NK-92 (cell line): Measurements from ENCODE around the gene TPSD1.
"Not testable (repeated sequence)": the region's sequence is repeated elsewhere in the genome, so short reads cannot be mapped to it uniquely, and the experiment has no call there.

Experiments
- DNase-seq: peaks from one replicate; lab custom pipeline; 2025; ENCODE audit not compliant: unreplicated experiment; lab: John Stamatoyannopoulos, UW

TPSD1 gene

DNA sequence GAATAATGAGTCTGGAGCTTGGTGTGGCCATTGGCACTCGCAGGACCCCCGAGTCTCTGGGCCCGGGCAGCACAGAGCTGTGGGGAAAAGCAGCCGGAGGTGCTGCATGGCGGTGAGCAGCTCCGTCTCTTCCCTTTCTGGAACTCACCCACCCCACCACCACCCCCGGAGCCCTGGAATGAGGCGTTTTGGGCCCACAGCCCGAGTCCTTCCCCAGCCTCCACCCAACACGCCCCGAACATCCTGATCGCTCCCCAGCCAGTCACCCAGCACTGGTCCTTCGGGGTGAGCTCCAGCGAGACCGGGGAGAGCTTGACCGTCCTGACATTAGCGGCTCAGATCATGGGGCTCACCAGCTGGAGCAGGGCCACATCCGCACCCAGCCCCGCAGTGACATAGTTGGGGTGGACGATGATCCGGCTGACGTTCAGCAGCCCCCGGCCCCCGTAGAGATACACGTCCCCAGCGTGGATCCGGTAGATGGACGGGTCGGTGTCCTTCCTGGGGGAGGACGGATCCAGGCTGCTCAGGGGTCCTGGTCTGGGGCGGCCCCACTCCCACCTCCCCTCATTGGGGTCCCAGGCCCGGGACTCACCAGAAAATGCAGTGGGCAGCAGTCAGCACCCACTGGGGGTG lies 6.5 kb downstream of the TPSD1 start:
- DNase-seq = no peak

DNA sequence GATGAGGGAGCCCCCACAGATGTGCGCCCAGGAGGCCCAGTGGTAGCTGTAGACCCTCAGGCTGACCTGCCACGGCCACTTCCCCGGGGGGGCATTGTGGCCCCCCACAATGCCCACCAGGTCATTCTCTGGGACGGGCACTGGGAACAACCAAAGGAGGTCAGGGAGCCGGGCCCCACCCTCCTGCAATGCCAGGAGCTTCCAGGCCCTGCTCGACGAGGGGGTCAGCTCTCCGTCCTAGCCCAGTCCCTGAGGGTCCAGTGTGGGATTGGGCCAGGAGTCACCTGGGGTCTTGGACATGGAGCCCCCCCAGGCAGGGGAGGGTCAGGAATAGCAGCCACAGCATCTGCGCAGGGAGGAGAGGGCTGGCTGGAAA lies 7.0 kb downstream of the TPSD1 start:
- no peak for DNase-seq

DNA sequence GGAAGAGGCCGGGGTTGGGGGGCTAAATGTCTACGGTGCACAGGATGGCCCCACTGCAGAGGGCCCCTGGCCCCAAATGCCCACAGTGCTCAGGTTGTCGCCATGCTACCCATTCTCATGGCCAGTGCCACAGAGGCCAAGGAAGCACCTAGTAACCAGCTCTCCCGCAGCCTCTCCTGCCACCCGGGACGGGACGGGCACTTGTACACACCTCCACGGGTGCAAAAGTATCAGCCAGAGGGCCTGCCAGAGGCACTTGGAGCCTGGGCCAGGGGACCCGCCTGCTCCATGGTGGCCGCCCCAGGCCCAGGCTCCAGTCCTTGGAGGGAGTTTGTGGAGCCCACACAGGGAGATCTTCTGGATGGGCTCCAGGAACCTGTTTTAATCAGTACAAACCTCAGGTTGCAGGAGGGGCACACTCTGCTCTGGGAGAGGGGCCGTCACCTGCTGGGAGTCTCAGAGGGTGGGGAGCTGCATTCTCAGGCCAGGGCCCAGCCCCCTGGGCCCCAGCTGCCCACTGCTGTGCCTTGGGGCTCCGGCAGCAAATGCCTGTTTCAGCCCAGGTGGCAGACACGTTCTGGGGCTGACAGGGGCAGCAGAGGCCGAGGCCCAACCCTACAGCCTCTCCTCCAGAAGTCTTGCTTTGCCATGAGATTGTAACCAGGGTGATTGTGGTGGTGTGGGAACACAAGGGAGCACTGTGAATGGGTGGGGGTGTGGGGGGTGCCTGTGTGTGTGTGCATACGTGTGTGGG lies 7.9 kb downstream of the TPSD1 start:
- no peak for DNase-seq

DNA sequence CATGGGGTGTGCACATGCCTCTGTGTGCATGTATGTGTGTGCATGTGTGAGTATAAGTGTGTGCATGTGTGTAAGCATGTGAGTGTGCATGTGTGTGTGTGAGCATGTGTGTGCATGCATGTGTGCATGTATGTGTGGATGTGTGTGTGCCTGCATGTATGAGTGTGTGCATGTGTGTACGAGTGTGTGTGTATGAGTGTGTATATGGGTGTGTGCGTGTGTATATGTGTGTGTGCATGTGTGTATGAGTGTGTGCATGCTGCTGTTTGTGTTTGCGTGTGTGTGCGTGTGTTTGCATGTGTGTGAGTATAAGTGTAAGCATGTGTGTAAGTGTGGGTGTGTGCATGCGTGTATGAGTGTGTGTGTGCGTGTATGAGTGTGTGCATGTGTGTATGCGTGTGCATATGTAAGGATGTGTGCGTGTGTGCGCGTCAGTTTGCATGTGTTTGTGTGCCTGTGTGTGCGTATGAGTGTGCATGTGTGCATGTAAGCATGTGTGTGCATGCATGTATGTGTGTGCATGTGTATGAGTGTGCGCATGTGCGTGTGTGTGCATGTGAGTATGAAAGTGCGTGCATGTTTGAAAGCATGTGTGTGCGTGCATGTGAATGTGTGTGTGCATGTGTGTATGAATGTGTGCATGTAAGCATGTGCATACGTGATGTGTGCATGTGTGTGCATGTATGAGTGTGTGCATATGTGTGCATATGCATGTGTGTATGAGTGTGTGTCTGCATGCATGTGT lies 8.6 kb downstream of the TPSD1 start:
- no peak for DNase-seq

DNA sequence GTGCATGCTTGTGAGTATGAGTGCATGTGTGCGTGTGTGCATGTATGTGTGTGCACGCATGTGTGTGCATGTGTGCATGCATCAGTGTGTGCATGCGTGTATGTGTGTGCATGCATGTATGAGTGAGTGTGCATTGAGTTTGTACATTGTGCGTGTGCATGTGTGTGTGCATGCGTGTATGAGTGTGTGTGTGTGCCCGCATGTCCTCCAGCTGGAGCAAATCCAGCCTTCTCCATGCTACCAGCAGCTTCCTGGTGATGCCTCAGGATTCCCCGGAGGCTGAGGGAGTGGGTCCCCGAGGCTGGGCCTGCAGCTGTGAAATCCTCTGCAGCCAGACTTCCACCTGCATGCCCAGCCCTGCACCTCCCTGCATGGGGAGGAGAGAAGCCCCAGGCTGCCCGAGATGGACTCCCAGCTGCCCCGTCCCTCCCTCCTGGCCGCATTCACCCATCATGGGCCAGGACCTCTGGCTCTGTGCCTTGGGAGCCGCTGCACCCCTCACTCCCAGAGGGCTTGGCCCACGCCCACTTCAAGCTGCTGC lies 9.3 kb downstream of the TPSD1 start:
- DNase-seq = no peak

DNA sequence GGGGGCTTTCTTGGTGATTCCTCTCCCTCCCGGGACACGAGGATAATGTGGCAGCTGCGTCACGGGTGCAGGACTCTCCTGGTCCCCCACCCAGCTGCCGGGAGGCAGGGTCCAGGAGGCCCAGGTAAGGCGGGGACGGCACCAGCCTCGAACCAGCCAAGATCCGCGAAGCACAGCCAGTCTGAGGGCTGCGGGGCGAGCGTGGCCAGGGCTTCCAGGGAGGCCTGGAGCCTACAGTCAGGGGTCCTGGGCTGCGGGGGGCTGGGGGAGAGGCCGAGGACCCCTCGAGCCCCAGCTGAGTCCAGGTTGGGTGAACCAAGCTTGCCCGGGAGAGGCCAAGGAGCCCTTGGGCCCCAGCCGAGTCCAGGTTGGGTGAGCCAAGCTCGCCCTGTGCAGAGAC lies 10.0 kb downstream of the TPSD1 start:
- DNase-seq = no peak

DNA sequence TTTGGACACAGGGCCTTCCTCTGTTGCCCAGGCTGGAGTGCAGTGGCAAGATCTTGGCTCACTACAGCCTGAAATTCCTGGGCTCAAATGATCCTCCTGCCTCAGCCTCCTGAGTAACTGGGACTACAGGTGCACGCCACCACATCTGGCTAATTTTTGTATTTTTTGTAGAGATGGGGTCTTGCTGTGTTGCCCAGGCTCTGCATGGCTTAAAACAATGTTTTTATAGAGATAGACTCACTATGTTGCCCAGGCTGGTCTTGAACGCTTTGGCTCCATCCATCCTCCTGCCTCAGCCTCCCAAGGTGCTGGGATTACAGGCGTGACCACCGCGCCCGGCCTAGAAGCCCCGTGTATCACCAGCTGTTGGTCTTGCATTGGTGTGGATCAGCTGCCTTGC lies 13.5 kb downstream of the TPSD1 start:
- DNase-seq = not testable (repeated sequence)

DNA sequence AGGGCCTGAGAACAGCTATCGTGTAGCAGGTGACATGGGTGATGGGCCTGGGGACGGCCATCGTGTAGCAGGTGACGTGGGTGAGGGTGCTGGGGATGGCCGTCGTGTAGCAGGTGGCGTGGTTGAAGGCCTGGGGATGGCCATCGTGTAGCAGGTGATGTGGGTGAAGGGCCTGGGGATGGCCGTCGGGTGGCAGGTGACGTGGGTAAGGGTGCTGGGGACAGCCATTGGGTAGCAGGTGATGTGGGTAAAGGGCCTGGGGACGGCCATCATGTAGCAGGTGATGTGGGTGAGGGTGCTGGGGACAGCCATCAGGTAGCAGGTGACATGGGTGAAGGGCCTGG lies 15.5 kb downstream of the TPSD1 start:
- DNase-seq = no peak

DNA sequence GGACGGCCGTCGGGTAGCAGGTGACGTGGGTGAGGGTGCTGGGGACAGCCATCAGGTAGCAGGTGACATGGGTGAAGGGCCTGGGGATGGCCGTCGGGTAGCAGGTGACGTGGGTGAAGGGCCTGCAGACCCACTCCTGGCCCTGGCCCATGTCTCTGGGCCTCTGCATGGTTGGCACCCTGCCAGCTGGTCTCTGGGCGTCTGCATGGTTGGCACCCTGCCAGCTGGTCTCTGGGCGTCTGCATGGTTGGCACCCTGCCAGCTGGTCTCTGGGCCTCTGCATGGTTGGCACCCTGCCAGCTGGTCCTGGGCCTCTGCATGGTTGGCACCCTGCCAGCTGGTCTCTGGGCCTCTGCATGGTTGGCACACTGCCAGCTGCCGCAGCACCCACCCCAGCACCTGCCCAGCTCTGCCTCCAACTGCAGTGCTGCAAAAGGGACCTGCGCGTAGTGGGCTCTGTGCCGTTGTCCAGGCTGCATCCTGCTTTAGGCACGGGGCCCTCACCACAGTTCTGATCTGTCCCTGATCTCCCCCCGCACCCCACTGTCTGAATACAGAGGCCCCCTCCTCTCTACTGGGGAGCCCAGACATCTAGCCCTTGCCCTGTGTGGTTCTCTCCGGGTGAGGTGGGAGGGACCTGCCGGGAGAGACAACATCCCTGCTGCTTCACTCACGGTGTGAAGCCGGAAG lies 16.0 kb downstream of the TPSD1 start:
- DNase-seq = not testable (repeated sequence)

DNA sequence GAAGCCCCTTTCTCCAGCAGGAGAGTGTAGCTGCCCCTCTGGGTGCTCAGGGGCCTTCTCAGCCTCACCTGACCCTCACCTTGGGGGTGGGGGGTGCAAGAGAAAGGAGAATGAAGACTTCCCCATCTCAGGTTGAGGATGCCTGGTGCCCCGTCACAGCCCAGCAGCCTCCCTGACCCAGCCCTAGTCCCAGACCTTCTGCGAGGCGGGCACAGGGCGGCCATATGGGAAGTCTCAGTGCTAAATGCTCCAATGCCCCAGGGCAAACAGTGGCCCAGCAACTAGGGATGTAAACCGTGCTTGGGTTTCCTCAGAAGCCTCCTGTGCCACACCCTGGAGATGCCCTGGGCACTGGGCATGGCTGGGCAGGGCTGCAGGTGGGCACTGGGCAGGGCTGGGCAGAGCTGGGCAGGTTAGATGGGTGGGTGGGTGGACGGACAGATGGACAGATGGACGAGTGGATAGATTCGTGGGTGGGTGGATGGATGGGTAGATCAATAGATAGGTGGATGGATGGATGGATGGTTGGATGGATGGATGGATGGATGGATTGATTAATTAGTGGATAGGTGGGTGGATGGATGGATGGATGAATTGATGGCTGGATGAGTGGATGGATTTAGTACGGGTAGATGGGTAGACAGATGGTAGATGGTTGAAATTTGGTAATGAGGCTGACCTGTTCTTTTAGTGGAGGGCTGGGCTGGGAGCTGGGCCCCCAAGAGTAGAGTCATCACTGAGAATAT lies 16.8 kb downstream of the TPSD1 start:
- DNase-seq = no peak

DNA sequence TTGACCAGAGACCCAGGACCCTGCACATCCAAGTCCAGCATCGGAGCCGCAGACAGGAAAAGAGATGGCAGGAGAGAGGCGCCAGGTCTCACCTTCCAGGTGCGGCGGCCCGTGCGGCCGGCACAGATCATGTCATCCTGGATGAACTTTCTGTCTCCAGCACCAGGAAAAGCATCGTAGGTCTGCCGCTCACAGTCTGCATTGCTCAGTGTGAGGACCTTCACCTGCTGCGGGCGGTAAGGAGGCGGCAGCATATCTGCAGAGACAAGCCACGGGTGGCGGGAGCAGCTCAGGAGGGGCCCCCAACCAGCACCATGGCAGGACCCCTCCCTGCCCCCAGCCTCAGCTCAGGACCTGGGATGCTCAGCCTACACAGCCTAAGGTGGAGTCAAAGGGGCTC lies 17.9 kb downstream of the TPSD1 start:
- DNase-seq = no peak

DNA sequence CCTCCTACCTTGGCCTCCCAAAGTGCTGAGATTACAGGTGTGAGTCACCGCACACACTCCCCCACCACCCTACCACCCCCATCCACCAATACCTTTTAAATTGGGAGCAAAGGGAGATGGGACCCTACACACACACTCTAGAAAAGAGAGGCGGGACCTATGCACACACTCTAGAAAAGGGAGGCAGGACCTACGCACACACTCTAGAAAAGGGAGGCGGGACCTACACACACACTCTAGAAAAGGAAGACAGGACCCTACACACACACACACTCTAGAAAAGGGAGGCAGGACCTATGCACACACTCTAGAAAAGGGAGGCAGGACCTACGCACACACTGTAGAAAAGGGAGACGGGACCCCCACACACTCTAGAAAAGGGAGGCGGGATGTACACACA lies 18.9 kb downstream of the TPSD1 start:
- DNase-seq = no peak

DNA sequence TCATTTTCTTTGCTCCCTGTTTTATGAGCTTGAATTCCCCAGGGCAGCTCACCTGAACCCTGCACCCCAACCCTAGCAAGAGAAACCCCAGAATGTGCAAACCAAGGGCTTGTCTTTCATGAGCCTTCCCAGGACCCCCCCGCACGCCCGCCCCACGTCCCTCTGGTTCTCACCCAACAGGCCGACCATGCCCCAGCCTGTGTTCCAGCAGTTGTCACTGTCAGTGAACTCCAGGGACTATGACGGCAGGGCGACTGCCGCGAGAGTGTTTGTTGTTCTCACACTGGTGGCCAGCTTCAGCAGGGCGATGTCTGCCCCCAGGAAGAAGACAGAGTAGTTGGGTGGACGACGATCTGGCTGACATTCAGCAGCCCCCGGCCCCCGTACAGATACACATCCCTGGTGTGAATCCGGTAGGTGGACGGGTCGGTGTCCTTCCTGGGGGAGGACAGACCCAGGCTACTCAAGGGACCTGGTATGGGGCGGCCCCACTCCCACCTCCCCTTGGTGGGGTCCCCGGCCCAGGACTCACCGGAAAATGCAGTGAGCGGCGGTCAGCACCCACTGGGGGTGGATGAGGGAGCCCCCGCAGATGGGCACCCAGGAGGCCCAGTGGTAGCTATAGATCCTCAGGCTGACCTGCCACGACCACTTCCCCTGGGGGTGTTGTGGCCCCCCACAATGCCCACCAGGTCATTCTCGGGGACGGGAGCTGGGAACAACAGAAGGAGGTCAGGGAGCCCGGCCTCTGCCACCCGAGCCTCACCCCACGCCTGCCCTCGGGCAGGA lies 20.1 kb downstream of the TPSD1 start:
- DNase-seq = no peak

DNA sequence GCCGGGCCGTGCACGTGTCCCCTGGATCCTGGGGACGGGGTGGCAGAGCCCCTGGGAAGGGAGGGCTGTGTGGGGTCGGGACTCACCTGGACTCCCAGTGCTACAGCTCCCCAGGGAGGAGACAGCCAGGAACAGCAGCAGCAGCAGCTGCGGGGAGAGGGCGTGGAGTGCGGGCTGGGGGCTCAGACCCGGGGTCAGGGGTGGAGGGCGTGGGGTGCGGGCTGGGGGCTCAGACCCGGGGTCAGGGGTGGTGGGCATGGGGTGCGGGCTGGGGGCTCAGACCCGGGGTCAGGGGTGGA lies 20.7 kb downstream of the TPSD1 start:
- no peak for DNase-seq

DNA sequence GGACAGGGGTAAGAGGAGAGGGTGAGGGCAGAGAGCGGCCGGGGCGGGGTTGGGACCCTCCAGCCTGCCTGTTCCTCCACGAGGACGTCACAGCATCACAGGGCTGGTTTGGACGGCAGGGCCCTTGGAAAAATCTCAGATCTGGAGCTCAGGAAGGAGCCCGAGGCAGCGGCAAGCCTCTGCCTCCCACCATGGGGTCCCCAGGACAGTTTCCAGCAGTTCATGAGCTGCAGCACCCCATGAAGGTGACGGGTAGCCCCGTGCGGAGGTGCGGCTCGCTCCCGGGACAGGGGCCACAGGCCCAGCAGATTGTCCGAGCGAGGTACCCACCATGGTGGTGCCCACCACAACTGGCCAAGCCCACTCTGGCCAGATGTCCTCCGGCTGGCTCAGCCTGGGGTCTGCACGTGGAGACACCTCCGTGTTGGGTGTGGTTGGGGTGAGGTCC lies 21.3 kb downstream of the TPSD1 start:
- no peak for DNase-seq

DNA sequence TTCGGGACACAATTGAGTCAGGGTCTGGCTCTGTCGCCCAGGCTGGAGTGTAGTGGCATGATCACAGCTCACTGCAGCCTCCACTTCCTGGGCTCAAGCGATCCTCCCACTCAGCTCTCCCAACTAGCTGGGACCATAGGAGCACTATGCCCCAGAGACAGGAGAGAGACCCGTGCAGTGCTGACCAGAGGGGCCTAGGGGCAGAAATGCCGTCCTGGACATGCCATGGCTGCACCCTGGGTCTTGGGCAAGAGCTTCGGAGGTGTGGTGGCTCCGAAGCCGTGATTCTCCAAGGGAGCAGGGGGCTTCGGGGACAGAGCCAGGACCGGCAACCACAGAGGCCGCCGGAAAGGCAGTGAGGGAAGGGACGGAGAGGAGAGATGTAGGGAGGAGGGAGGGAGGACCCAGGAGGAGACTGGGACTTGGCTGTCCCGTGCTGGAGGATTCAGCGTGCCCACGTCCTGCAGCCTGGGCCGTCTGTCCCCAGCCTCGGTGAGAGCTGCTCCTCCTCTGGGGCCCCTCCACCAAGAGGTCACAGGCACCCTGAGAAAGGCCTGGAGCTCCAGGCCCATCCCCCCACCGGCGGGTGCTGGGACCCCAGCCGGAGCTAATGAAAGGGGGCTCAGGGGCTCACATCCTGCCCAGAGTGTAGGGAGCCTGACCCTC lies 21.9 kb downstream of the TPSD1 start:
- DNase-seq = no peak

DNA sequence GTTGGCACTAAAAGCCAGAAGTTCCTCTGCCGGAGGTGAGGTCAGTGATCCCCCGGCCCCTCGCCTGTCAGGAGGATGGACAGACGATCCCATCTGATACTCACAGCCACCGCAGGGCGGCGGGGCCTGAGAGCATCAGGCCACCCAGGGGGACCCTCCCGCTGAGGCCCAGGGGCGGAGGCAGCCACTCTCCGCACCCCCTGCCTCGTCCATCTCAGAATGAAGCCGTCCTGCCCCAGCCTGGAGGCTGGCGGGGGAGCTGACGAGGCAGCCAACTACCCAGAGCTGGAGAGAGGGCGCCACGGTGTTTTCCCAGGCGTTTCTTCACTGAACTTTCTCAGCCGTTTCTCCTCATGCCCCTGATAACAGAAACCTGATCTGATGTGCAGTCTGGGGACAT lies 22.6 kb downstream of the TPSD1 start:
- no peak for DNase-seq

DNA sequence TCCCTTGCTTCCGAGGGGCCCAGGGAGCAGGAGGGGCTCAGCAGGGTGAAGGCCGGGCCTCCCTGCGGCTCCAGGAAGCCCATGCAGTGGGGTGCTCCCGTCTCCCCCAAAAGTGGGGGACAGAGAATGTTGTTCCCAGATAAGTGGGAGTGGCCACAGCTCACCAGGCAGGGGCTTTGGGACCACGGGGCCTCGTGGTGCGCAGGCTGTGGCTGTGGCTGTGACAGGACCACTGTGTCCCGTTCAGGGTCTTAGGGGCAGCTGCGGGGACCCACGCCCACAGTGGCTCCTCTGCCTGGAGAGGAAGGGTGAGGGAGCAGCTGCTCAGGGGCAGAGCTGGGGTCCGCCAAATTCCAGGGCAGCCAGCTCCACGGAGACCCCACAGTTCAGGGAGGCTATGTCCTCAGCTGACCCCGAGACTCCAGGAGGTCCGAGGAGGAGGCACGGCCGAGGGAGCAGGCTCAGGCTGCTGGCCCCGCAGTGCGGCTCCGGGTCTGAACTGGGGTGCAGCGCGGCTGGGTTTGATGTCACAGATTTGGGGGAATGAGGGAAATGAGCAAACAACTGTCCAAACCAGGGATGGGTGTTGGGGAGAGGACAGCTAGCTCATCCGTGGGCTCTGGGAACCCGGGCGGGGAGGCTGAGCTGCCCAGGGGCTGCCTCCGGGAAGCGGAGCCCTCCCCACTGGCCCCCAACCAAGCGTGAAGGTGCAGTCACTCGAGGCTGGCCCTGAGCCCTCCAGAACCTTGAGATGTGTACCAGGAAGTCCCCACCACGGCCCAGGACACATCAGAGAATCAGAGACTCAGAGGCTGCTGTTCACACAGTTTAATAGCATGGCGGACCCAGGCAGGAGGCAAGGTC lies 23.4 kb downstream of the TPSD1 start:
- no peak for DNase-seq
